HCT116 (cell line): ENCODE measurements around the gene MGAT4A.

Experiments
- EZH2phosphoT487 ChIP-seq: fragments of 200-600 bp; IDR thresholded peaks from 2 replicates; pipeline ENCODE4 v1.6.1; 2018; ENCODE audit warnings: antibody characterized with exemption, borderline replicate concordance
- TF ChIP-seq, protein P1 (sequence below), 3 experiments: fragments of 200-600 bp in 1 of 3; sonication (generic) in 1 of 3; IDR thresholded peaks in 2 of 3; conservative IDR thresholded peaks in 1 of 3; 2 replicates each; pipeline ENCODE4 v1.5.1; 2012 to 2017; ENCODE audit warnings: low read depth in 2 of 3, low read length in 2 of 3, antibody characterized with exemption in 1 of 3, borderline replicate concordance in 1 of 3, control low read depth in 1 of 3, mild to moderate bottlenecking in 1 of 3, mixed read lengths in 1 of 3, mixed run types in 1 of 3, moderate library complexity in 1 of 3; ENCODE audit not compliant: insufficient read depth in 1 of 3

GRCh38 chr2:98749066-98749450, 18.1 kb upstream of the MGAT4A start:
- TF ChIP-seq, protein P1, sequence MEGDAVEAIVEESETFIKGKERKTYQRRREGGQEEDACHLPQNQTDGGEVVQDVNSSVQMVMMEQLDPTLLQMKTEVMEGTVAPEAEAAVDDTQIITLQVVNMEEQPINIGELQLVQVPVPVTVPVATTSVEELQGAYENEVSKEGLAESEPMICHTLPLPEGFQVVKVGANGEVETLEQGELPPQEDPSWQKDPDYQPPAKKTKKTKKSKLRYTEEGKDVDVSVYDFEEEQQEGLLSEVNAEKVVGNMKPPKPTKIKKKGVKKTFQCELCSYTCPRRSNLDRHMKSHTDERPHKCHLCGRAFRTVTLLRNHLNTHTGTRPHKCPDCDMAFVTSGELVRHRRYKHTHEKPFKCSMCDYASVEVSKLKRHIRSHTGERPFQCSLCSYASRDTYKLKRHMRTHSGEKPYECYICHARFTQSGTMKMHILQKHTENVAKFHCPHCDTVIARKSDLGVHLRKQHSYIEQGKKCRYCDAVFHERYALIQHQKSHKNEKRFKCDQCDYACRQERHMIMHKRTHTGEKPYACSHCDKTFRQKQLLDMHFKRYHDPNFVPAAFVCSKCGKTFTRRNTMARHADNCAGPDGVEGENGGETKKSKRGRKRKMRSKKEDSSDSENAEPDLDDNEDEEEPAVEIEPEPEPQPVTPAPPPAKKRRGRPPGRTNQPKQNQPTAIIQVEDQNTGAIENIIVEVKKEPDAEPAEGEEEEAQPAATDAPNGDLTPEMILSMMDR (IDR thresholded peaks at IDR 0.05 in 2 of 3, conservative IDR thresholded peaks at IDR 0.05 in 1 of 3; ENCODE audit: borderline replicate concordance in 1 of 3, insufficient read depth in 1 of 3, low read depth in 2 of 3, low read length in 2 of 3) = no peak
- no peak for TF ChIP-seq EZH2phosphoT487
